ENCODE data around the gene CBX1.
"Not testable (repeated sequence)": the region's sequence is repeated elsewhere in the genome, so short reads cannot be mapped to it uniquely, and the experiment has no call there.

Gene CBX1

DNA sequence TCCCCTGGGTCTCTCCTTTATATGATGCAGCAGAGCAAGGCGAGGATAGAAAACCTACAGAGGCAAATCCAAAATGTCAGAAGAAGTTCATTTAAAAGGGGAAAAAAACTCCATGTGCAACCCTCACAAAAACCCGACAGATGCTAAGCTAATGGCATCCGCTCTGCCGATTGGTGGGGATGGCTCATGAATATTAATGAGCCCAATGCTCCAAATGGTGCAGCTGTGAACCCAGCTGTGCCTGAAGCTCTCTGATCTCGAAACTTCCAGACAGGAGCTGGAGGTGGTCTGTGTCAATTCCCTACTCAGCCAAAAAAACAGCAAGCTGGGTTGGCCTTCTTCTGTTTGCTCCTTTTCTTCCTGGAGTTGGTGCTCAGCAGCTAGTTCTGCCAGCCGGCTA lies 21.8 kb upstream of the CBX1 start:
- no peak for DNase-seq

DNA sequence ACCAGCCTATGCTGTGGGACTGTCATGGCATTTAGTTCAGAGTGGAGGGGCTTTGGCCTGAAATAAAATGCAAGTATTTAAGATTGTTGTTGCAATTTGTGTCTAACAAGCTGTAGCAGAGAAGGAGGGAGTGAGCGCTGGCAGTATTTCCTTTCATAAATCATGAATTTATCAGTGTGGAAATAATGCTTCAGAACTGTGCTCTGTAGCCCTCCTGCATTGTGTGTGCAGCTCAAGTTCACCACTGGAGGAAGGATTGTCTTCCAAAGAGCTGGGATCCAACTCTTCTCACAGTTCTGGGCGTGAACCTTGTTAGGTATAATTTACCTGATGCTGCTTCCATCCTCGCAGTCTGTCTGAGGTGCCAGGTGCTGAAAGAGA lies 21.4 kb upstream of the CBX1 start:
- no peak for DNase-seq

DNA sequence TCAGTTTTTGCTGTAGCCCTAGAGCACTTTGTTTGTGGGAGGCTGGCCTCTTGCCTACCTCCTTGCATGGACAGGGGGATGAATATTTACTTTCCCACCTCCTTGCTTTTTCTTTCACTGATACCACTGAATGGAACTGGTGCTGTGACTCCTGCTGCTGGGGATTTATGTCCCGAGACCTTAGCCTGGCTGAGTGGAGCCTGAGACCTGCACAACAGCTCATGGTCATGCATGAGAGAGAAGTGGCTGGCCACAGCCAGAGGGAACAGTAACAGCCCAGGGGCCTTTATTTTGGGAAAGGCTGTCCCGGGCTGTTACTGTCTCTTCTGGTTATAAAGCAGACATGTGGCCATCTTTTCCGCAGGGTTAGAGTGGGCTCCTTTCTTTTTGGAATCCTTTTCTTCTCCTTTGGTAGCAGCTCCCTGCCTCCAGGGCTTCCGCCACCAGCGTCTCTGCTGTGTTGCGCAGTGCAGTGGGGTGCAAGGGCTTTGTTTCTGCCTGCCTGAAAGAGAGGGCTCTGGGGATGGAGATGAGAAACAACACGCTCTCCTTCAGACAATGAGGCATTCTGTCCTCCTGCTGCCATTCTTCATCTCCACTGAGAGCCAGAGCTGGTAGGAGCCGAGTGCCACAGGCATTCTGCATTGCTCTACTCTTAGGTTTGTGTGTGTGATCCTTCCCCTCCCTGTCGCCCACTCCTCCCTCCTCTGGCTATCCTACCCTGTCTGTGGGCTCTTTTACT lies 20.8 kb upstream of the CBX1 start:
- no peak for DNase-seq

- peak; percentile 71 for DNase-seq
Measured at GRCh38 chr17:48113201-48113676, 12.0 kb upstream of the CBX1 start.

GRCh38 chr17:48111937-48112241 lies 10.6 kb upstream of the CBX1 start:
- no peak for DNase-seq

- DNase-seq, result no peak
Measured at GRCh38 chr17:48110761-48111160, 9.5 kb upstream of the CBX1 start.

GRCh38 chr17:48107137-48108055 lies 6.1 kb upstream of the CBX1 start, which contains the start of gene SNX11:
Gene SNX11, plus strand, starts transcription at chr17:48107766. Its CDS starts 4,278 bp downstream, at chr17:48112044.
- DNase-seq, result peak; percentile 94

GRCh38 chr17:48106802-48107136 lies 5.5 kb upstream of the CBX1 start:
- no peak for DNase-seq

GRCh38 chr17:48104440-48104839 lies 3.2 kb upstream of the CBX1 start:
- no peak for DNase-seq

- DNase-seq, result peak; percentile 80
Measured at GRCh38 chr17:48102798-48103715, 1.8 kb upstream of the CBX1 start.

- DNase-seq, result no peak
Measured at GRCh38 chr17:48102043-48102750, 919 bp upstream of the CBX1 start.

GRCh38 chr17:48100591-48101011 lies 677 bp downstream of the CBX1 start:
- DNase-seq, result no peak

GRCh38 chr17:48100160-48100559 lies 1.1 kb downstream of the CBX1 start:
- no peak for DNase-seq

GRCh38 chr17:48095611-48096010 lies 5.7 kb downstream of the CBX1 start:
- DNase-seq, result no peak

GRCh38 chr17:48093341-48094045 lies 7.8 kb downstream of the CBX1 start:
- DNase-seq, result no peak

DNA sequence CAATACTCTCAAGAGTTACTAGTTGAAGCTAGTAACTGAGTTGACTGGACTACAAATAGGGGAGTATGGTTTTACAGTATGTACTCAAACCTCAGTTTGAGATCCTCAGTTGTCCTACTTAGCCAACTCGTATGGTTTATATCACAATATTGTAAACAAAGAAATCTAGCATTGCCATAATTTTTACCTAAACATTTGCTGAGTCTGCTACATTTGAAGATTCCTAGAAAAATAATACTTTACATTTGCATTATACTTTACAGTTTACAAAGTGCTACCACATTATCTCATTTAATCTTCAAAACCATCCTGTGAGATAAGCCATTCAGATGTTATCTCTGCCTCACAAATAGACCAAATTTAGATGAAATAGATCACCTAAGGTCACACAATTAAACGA lies 16.3 kb downstream of the CBX1 start:
- no peak for DNase-seq

- DNase-seq, result no peak
Measured at GRCh38 chr17:48081858-48082257, 19.4 kb downstream of the CBX1 start.

- DNase-seq, result not testable (repeated sequence)
Measured at GRCh38 chr17:48077152-48077551, 24.1 kb downstream of the CBX1 start.

DNA sequence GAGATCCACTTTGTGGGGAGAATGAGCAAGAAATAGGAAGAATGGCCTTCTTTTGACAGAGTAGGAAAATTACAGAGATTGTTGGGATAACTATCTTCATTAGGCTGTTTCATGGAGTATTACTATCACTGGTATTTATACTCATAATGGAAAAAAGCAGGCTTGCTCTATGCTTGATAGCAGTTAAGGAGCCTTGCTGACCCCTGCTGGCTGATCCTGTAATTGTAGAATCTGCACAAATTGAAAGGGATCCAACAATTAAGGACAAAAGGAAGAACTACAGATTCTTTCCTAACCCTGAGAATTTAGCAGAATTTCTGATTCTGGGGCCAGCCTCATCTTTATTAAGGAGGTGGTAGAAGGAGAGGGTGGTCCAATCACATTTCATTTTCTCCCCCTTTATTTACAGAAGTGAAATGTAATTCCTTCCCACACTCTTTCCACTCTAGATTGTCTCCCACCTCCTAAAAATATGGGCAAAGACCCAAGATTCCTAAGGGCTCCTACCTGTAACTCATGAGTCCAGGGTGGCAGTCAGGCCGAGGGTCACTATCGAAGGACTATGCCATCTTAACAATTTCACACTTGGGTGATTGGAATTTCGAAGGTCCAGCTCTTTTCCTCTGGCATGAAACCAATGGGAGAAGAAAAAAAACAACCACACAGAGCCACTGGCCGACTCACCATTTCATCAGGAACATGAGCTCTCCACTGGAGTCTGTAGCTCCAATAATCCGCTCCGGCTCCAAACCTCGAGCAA lies 26.8 kb downstream of the CBX1 start:
- peak; percentile 89 for DNase-seq

GRCh38 chr17:48073566-48074094 lies 27.6 kb downstream of the CBX1 start:
- not testable (repeated sequence) for DNase-seq

DNA sequence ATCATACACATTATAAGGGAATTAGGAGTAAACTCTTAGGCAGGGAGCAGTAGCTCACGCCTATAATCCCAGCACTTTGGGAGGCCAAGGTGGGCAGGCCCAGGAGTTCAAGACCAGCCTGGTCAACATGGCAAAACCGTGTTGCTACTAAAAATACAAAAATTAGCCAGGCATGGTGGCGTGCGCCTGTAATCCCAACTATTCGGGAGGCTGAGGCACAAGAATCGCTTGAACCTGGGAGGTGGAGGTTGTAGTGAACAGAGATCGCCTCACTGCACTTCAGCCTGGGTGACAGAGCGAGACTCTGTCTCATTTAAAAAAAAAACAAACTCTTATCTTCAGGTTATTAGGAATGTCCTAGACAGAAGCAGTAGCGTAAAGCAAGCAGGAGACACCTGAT lies 28.5 kb downstream of the CBX1 start:
- not testable (repeated sequence) for DNase-seq

Measured in hematopoietic multipotent progenitor cell treated with erythropoietin and hydrocortisone succinate and interleukin-3 and kit ligand, for 4 days (in vitro differentiated cells).